ENCODE measurements around the gene SPRR5. TPM values are rescaled to one million over a fixed set of nuclear protein-coding genes. Genes with fewer than 3 reads are reported as not detected.

SPRR5 gene
- total and polyA plus RNA-seq, 9 of the 15 experiments (the other 6 are each of a cell fraction or from before 2014, with no cell fraction given): not detected

DNA sequence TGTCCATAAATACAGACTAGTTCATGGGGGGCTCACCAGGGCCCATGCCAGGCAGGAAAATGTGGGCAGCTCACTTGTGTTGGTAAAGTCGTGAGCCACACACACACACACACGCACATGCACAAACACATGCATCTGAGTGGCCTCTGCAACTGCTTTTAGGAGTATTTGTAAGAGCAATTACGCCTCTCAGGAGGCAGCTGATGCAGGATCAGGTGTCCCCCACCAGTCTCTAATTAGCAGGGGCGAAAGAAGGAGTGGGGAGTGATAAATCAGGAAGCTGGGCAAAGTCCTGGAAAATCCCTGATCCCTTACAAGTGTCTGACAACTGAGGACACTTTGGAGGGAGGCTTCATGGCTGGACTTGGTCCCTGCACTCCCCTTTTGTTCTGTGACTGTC lies 44.4 kb upstream of the SPRR5 start:
- 0 out of 5 replicates have a peak, but pooled peaks cover 0 to 4% of the 10 kb centered on the region in 2 experiments for H3K27me3 ChIP-seq (ENCODE audit: control insufficient read depth in 2 of 2, insufficient read depth in 2 of 2, low read length in 2 of 2)
- no peak overlapping the region for H3K4me3 ChIP-seq
- FAIRE-seq (no peak), ATAC-seq (no peak), DNase-seq (ENCODE audit: extremely low read depth in 1 of 4, low spot score in 3 of 4) (no peak)
- no peaks in the 10 kb centered on the region for H3K36me3 ChIP-seq (ENCODE audit: control insufficient read depth, insufficient read depth, low read length)
- no peak overlapping the region for H3K4me2 ChIP-seq (ENCODE audit: insufficient read depth, low read length)
- H2AFZ ChIP-seq (ENCODE audit: low read depth, low read length): no peak overlapping the region
- no TSS peak for BruUV-seq (replicated peaks)
- H3K9ac ChIP-seq (ENCODE audit: insufficient read depth in 1 of 2, low read depth in 2 of 2, low read length in 2 of 2): no peak overlapping the region
- CTCF ChIA-PET (ENCODE audit: low intra/inter-chr PET ratio): no interaction called here
- no peaks in the 10 kb centered on the region for H3K79me2 ChIP-seq (ENCODE audit: control insufficient read depth, insufficient read depth, low read length)
- TF ChIP-seq BRD4 (IDR thresholded peaks at IDR 0.05): no peak
- no peak for TF ChIP-seq FOXK2 (conservative IDR thresholded peaks at IDR 0.05 in 1 of 2, IDR thresholded peaks at IDR 0.05 in 1 of 2; ENCODE audit: low read depth in 2 of 2)
- no peak for TF ChIP-seq KLF1 (tag; IDR thresholded peaks at IDR 0.05)
- TF ChIP-seq KAT2B (IDR thresholded peaks at IDR 0.05; ENCODE audit: low read depth, low read length): no peak
- TF ChIP-seq TEAD1 (CRISPR knock-in tag; IDR thresholded peaks at IDR 0.05): no peak
- no peak for TF ChIP-seq SP2 (IDR thresholded peaks at IDR 0.05; ENCODE audit: extremely low read depth, low read depth, low read length, poor library complexity, severe bottlenecking)
- no peak for TF ChIP-seq RBM17 (IDR thresholded peaks at IDR 0.05; ENCODE audit: borderline replicate concordance, low read depth, low read length)
- no peak for TF ChIP-seq CCAR2 (IDR thresholded peaks at IDR 0.05; ENCODE audit: low read depth, low read length)
- no peak for TF ChIP-seq SMARCA5 (IDR thresholded peaks at IDR 0.05)
- TF ChIP-seq, protein P1, sequence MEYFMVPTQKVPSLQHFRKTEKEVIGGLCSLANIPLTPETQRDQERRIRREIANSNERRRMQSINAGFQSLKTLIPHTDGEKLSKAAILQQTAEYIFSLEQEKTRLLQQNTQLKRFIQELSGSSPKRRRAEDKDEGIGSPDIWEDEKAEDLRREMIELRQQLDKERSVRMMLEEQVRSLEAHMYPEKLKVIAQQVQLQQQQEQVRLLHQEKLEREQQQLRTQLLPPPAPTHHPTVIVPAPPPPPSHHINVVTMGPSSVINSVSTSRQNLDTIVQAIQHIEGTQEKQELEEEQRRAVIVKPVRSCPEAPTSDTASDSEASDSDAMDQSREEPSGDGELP (CRISPR knock-in tag; IDR thresholded peaks at IDR 0.05; ENCODE audit: borderline replicate concordance): no peak
- in situ Hi-C loops (cut with MboI) (no loop called here), intact Hi-C loops (cut with micrococcal nuclease) (no loop called here)
- POLR2A ChIA-PET: no interaction called here
- no peaks in the 10 kb centered on the region for H3K9me1 ChIP-seq (ENCODE audit: control insufficient read depth, insufficient read depth, low read length)
- 2% methylated on average over 4 of the region's 4 CpGs for WGBS (ENCODE audit: insufficient coverage, low coverage, missing lambda C conversion rate)
- H3K4me1 ChIP-seq (replicated peaks in 1 of 2; ENCODE audit: control insufficient read depth in 2 of 2, insufficient read depth in 2 of 2, low read length in 2 of 2): no peaks in the 10 kb centered on the region
- H4K20me1 ChIP-seq (replicated peaks; ENCODE audit: control insufficient read depth, insufficient read depth, low read length): no peaks in the 10 kb centered on the region
- no peaks in the 10 kb centered on the region for H3K9me3 ChIP-seq (replicated peaks; ENCODE audit: control insufficient read depth, insufficient read depth, low read depth, low read length)
- no peak overlapping the region for H3K27ac ChIP-seq (ENCODE audit: extremely low read depth, low read depth, low read length)

All from K562 (cell line).